ENCODE measurements around the gene ADCK2. TPM values are rescaled to one million over a fixed set of nuclear protein-coding genes. Genes with fewer than 3 reads are reported as not detected.
"Not testable (repeated sequence)": the region's sequence is repeated elsewhere in the genome, so short reads cannot be mapped to it uniquely, and the experiment has no call there.

Gene ADCK2
- total RNA-seq, 2 donors from 2014 or later = 25.4 to 40.6 TPM

- no peaks in the 10 kb centered on the region for H3K36me3 ChIP-seq
- TF ChIP-seq CTCF (IDR thresholded peaks at IDR 0.05) = no peak
- intact Hi-C loops (cut with DNase I) = no loop called here
Measured at GRCh38 chr7:140734096-140734495, 61.4 kb downstream of the ADCK2 start.

GRCh38 chr7:140734729-140735128 is 62.0 kb downstream of the ADCK2 start:
- intact Hi-C loops (cut with DNase I) = no loop called here
- H3K36me3 ChIP-seq = no peaks in the 10 kb centered on the region
- no peak for TF ChIP-seq CTCF (IDR thresholded peaks at IDR 0.05)

More at GRCh38 chr7:140734096-140734495, 61.4 kb downstream of the ADCK2 start:
- no peaks in the 10 kb centered on the region for H3K4me1 ChIP-seq
- H3K27me3 ChIP-seq = no peaks in the 10 kb centered on the region
- no peak for DNase-seq
- H3K9ac ChIP-seq (ENCODE audit: low read depth in 2 of 2, low read length in 2 of 2) = no peak overlapping the region
- no peaks in the 10 kb centered on the region for H3K9me3 ChIP-seq
- no peak overlapping the region for H3K27ac ChIP-seq
- no peak overlapping the region for H3K4me3 ChIP-seq

GRCh38 chr7:140738280-140738679 is 65.5 kb downstream of the ADCK2 start:
- Histone ChIP-seq H3K9ac (ENCODE audit: low read depth in 2 of 2, low read length in 2 of 2) (no peak overlapping the region), H3K4me3 (no peak overlapping the region), H3K9me3 (no peaks in the 10 kb centered on the region), H3K27me3 (no peaks in the 10 kb centered on the region), H3K27ac (no peak overlapping the region), H3K4me1 (no peaks in the 10 kb centered on the region), H3K36me3 (no peaks in the 10 kb centered on the region)
- no peak for TF ChIP-seq CTCF (IDR thresholded peaks at IDR 0.05)
- no peak for DNase-seq
- intact Hi-C loops (cut with DNase I) = no loop called here

More at GRCh38 chr7:140734729-140735128, 62.0 kb downstream of the ADCK2 start:
- no peak overlapping the region for H3K4me3 ChIP-seq
- no peak for DNase-seq
- H3K9me3 ChIP-seq = no peaks in the 10 kb centered on the region
- no peak overlapping the region for H3K9ac ChIP-seq (ENCODE audit: low read depth in 2 of 2, low read length in 2 of 2)
- no peak overlapping the region for H3K27ac ChIP-seq
- H3K4me1 ChIP-seq = no peaks in the 10 kb centered on the region
- H3K27me3 ChIP-seq = no peaks in the 10 kb centered on the region

GRCh38 chr7:140743255-140743654 is 70.5 kb downstream of the ADCK2 start:
- DNase-seq; H3K4me3 ChIP-seq; intact Hi-C loops (cut with DNase I); H3K36me3 ChIP-seq; H3K9ac ChIP-seq (ENCODE audit: low read depth in 2 of 2, low read length in 2 of 2); H3K27ac ChIP-seq; H3K9me3 ChIP-seq; H3K4me1 ChIP-seq; H3K27me3 ChIP-seq: not testable (repeated sequence)

GRCh38 chr7:140744005-140744404 is 71.3 kb downstream of the ADCK2 start:
- H3K4me3 ChIP-seq = no peak overlapping the region
- no peaks in the 10 kb centered on the region for H3K27me3 ChIP-seq
- no peak overlapping the region for H3K27ac ChIP-seq
- H3K36me3 ChIP-seq = no peaks in the 10 kb centered on the region
- TF ChIP-seq CTCF (IDR thresholded peaks at IDR 0.05) = no peak
- no peak for DNase-seq
- H3K9me3 ChIP-seq = no peaks in the 10 kb centered on the region
- H3K9ac ChIP-seq (ENCODE audit: low read depth in 2 of 2, low read length in 2 of 2) = no peak overlapping the region
- H3K4me1 ChIP-seq = no peaks in the 10 kb centered on the region
- intact Hi-C loops (cut with DNase I) = no loop called here

Other genes starting within 250 kb of the ADCK2 start
- gene MKRN1, start 193.4 kb upstream of the ADCK2 start, total RNA-seq = 100 to 1,000 TPM; 175 to 240 TPM
- 1 to 10 TPM; 7.4 to 9.2 TPM for gene DENND2A, start 32.1 kb upstream of the ADCK2 start, total RNA-seq
- gene NDUFB2, start 23.8 kb downstream of the ADCK2 start, total RNA-seq = 100 to 1,000 TPM; 281 to 309 TPM

All from colonic mucosa (tissue), 4 donors.